Suppressor macrophage treated with lipopolysaccharide for 1 hour (primary cell): ENCODE results near the gene MAN1C1.
A peak's percentile ranks its signal among the peaks of the same experiment; 100 is the strongest.

Experiments
- DNase-seq, 3 donors: peaks; one replicate each; pipeline ENCODE4 v3.0.0-alpha.2; 2020 to 2022

MAN1C1 gene

DNA sequence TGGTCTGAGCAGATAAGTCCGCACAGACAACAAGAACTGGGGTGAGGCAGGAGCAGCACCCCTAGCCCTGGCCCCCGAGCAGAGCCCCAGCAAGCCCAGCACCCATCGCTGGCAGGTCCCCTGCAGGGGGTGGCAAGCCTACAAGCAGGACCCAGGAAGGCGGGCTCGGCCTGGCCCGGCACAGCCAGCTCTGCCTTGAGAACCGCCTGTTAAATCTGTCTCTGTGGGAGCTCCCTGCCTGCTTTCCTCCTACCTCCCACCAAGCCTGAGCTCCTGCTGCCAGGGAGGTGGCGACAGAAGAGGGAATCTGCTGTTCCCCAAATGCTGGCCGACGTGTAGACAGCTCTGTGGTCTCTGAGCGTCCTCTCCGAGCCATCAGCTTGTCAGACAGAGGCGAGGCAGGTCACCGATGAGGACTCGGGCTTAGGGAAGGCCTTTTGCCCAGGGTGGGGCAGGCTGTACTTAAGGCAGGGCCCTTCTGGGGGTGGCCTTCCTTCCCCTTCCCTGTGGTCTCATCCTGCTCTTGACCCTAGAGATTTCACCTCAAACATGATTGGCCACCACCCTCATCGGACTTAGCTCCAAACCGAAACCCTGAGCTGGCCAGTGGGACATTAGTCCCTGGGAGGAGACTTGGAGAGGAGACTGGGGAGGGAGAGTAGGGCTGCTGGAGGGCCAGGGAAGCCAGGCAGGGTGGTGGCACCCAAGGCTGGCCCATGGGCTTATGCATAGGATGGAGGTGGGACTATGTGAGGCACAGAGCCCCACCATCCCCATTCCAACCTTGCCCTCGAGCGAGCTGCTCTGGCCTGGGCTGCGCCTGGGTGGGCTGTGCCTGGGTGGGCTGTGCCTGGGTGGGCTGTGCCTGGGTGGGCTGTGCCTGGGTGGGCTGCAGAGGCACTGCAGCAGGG, 191.1 kb downstream of the MAN1C1 start:
- DNase-seq = no peak

DNA sequence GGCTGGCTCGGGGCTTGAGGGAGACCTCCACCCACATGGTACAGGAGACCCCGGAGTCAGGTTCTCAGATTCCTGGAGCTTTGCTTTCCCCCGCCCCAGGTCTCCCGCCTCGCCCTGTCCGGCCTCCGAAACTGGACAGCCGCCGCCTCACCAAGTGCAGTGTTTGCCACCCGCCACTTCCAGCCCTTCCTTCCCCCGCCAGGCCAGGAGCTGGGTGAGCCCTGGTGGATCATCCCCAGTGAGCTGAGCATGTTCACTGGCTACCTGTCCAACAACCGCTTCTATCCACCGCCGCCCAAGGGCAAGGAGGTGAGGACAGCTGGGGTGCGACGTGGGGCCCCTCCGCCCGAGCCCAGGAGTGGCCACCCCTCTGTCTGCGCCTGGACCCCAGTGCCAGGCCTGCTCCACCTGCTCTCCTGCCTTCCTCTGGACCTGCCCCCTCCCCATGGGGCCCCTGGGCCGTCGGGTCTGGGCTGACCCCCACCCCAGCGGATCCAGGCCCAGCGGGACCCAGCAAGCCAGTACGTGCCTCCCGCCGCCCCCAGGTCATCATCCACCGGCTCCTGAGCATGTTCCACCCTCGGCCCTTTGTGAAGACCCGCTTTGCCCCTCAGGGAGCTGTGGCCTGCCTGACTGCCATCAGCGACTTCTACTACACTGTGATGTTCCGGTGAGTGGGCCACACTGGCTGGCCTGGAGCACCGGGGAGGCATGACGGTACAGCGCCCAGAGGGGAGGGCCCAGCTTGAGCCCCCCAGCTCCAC, 192.1 kb downstream of the MAN1C1 start:
- DNase-seq = no peak

DNA sequence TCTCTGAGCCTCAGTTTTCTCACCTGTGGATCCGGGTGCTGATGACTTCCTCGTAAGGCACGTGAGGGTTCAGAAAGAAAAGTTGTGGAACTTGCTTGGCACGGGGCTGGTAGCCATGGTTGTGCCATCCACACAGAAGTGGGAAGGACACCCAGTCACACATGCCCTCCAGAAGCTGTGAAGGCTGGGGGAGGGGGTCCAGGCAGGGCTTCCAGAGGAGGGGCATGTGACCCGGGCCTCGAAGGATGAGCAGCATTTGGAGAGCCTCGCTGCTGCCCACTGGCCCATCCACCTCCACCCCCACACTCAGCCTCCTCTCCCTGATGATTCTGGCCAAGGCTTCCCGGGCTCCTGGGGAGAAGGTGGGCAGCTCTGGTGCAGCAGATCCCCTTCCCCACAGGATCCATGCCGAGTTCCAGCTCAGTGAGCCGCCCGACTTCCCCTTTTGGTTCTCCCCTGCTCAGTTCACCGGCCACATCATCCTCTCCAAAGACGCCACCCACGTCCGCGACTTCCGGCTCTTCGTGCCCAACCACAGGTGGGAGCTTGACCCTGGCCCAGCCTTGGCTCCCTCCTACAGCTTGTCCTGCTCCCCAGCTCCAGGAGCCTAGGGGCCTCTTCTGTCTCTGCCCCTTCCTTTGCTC, 192.8 kb downstream of the MAN1C1 start:
- DNase-seq = peak; percentile 56 to 76 (median 73)

DNA sequence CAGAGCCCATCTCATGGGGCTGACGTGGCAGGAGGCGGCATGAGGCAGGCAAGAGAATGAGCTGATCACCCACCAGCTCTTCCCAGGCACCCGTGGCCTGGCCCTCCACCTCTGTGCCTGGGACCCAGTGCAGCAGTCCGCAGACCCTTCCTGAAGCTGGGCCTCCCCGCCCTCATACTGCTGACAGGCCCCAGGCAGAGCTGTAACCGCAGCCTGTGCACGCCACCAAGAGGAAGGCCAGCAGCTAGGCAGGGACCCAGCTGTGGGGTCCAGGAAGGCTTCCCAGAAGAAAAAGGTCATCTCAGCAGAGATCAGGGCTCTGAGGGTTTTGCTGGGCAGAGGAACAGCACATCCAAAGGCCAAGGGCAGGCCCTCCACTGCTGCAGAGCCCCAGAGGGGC, 193.3 kb downstream of the MAN1C1 start:
- no peak for DNase-seq

DNA sequence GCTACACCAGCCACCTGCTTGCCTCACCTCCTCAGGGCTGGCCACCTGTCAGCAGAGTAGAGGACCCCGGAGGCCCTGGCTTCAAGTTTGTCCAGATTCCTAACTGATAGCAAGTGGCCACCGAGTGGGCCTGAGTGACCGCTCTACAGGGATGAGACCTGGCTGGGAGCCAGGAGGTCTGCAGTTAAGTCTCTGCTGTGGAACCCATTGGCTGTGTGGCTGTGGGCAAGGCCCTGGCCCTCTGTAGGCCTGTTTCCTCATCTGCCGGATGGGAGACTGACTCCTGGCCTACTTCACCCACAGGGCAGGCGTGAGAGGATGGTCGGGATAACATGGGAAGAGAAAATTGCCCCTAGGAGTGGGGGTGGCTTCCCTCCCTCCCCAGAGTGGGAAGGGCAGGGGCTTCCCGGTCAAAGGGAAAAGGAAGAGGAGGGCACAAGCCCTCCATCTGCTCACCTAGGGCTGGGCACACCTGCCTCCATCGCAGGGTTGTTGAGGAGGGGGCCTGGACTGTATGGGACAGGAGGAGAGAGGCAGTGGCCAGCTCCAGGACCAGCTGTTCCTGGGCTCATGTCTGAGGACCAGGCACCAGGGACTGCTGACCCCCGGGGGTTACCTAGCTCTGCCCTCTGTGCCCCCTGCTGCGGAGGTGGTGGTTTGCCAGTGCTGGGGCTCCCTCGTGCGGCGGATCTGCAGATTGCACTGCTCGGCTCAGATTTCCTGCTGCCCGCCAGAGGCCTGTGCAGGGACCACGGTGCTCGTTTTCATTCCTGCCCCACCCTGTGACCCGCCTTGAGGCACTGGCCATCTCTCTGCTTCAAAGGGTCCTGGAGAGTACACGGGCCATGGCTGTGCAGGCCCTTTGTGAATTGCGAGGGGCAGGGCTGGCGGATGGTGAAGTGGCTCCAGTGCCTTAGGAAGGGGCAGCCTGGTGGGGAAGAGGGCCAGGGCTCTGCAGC, 194.0 kb downstream of the MAN1C1 start:
- DNase-seq = peak; percentile 65 to 82 (median 78)

DNA sequence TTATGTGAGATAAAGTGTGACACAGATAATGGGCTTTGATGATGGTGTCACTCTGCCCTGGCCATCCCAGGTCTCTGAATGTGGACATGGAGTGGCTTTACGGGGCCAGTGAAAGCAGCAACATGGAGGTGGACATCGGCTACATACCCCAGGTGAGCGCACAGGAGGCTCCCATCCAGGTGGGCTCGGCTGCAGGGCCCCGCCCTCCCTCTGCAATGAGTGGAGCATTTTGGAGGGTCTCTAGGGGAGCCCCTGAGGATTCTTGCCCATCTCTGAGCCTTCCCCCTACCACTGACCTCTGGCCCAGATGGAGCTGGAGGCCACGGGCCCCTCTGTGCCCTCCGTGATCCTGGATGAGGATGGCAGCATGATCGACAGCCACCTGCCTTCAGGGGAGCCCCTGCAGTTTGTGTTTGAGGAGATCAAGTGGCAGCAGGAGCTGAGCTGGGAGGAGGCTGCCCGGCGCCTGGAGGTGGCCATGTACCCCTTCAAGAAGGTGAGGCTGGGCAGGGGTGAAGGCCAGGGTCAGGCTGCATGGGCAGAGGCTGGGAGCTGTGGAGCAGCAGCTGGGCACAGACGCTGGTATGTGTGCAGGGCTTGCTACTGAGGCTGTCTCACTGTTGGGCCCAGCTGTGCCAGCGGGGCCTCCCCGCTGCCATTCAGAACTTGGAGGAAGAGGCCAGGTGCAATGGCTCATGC, 194.9 kb downstream of the MAN1C1 start:
- no peak for DNase-seq

DNA sequence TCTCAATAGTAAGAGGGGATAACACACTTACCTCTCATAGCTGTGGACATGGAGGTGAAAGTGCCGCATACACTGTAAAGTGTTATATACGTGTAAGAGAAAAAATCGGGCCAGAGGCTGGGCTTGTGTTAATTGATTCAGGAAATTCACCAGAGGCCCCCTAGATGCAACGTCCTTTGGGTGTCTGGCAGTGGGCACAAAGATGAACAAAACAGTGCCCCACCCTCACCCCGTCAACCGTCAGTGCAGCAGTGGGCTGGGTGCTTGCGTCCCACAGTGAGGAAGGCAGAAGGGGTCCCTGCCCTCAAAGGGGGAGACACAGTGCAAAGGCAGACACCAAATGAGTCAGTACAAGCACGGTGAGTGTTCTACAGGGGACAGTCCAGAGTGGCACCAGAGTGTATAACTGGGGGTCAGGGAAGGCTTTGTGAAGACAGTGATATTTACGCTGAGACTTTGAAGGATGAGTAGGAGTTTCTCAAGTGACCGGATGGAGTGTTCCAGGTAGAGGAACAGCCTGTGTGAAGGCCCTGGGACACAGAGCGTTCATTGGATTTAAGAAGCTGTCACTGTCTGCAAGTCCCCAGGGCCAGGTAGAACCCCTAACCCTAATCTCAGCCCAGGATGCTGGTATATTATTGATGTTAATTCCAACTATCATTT, 196.6 kb downstream of the MAN1C1 start:
- no peak for DNase-seq

DNA sequence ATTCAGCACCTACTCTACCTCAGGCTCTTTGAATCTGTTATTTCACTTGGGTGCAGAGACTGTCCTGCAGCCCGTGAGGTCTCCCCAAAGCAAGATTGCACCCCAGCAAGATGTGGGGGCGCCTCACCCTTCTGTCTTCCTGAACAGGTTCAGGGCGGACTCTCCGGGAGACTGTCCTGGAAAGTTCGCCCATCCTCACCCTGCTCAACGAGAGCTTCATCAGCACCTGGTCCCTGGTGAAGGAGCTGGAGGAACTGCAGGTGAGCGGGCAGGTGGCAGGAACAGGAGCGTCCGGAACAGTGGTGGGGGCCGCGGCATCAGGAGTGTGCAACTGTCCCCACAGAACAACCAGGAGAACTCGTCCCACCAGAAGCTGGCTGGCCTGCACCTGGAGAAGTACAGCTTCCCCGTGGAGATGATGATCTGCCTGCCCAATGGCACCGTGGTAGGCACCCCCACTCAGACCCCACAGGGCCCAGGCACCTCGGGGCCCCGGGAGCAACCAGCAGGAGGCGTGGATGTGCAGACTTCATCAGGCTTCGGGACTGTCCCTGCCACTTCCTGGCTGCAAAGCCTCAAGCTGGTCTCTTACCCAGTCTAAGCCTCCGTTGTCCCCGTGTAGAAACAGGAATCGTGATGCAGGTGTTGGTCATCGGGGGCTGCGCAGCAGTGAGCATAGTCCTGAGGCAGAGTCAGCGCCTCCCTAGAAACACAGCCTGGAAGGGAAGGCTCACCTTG, 197.3 kb downstream of the MAN1C1 start:
- DNase-seq = no peak

DNA sequence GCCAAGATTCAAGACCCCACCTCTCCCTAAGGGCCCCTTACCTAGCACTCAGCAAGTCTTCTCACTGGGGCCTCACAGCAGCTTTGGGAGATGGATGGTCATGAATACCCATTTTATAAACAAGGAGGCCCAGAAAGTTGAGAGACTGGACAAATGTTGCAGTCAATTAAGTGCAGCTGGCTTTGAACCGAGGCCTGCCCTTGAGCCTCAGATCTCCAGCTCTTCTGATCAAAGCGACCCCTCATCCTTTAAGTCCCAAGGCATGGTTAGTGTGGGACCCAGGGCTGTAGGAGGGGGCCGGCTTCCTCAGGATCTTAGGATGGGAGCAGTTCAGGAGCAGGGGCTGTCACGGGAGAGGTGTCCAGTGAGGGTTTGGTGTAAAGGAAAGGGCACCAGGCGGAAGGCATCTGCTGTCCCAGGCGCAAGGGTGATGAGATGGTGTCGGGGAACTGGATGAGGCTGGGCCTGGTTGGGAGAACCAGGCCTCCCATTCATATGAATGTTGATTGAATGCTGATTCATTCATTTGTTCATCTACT, 198.0 kb downstream of the MAN1C1 start:
- no peak for DNase-seq

DNA sequence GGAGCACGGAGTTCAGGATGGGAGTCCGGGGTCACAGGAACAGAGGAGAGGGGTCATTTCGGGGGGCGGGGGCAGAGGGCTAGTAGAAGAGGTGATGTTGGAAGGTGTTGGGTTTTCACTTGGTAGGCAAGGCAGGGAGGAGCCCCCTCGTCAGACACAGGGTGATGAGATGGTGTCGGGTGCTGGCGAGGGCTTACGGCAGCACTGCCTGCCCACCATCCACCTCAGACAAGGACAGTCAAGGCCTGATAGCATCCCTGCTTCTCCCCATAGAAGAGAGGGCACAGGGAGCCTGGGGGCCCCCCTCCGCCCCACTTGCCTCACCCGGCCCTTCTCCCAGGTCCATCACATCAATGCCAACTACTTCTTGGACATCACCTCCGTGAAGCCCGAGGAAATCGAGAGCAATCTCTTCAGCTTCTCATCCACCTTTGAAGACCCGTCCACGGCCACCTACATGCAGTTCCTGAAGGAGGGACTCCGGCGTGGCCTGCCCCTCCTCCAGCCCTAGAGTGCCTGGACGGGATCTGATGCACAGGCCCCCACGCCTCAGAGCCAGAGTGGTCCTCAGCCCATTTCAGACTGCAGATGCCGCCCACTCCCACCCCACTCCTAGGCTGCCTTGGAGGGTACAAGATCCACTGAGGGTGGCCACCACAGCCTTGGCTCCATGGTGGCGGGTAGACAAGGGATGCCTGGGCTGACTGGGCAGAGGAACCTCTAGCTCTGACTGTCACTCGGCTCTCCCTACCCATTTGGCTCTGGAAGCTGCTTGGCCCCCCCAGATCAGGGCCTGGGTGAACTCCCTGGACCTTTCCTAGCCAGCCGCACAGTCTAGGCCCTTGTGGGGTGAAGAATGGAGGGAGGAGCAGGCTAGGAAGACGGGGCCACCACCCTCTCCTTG, 198.9 kb downstream of the MAN1C1 start:
- no peak for DNase-seq

DNA sequence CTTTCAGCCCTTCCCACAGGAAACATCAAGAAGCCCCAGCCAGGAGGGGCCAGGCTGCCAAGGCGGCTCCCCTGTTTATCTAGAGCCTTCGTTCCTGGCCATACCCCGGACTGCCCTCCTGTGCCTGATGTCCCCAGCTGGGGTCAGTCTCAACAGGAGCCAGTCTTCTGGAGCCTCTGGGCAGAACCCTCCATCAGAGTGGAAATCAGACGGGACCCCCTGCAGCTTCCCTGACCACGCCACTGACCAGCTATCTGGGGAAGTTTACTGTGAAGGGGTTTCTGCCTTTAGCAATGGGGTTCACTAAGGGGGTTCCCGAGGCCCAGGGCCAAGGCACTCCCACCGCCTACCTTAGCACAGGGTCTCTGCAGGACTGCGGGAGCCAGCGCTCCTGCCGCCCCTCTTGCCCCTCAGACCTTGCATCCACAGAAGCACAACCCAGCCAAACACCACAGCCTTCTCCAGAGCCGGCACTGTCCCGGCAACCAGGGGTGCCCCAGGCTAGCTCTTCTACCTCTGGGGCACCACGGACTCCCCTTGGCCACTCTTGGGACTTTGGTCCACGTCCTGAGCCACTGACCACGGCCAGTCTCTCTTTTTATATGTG, 199.6 kb downstream of the MAN1C1 start:
- DNase-seq = no peak

DNA sequence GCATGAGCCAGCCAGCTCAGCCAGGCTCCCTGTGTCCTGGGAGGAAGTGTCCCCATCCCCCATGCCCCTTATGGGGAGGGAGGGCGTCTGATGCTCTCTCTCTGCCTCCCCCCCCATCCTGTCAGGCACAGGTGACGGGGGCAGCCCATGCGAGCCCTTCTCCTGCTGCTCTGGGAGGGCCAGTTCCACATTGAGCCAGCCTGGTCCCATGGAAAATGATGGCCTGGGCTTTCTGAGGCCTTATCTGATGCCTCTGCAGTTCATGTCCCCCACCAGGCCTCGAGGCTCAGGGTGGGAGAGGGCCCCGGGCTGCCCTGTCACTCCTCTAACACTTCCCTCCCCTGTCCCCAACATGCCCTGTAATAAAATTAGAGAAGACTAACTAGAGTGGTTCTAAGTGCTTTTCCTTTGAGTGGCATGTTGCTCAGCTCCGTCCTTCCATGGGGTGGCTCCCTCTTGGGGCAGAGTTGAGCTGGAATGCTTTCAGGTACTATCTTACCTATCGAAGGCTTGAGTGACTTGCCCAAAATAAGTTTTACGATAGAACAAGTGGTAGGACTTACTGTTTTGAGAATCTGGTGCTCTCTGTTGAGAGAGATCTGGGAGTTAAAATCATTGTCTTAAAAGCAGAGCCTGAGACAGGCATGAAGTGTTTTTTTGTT, 201.4 kb downstream of the MAN1C1 start:
- no peak for DNase-seq

DNA sequence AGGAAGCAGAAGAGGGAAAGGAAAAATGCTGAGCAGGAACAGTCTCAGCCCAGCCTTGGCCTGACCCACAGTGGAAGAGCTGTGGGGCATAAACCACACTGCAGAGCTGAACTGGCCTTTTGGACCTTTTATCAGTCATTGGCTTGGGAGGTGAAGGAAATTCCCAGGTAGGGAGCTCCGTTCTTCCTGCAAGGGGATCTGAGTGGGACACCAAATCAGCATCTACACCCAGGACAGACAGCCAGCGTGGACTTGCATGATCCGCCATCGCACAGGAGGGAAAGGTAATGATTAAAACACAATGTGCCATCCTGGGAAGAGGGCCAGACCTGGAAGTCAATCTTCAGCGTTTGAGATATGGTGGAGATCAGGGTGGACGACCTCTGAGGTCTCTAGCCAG, 202.0 kb downstream of the MAN1C1 start:
- DNase-seq = no peak

DNA sequence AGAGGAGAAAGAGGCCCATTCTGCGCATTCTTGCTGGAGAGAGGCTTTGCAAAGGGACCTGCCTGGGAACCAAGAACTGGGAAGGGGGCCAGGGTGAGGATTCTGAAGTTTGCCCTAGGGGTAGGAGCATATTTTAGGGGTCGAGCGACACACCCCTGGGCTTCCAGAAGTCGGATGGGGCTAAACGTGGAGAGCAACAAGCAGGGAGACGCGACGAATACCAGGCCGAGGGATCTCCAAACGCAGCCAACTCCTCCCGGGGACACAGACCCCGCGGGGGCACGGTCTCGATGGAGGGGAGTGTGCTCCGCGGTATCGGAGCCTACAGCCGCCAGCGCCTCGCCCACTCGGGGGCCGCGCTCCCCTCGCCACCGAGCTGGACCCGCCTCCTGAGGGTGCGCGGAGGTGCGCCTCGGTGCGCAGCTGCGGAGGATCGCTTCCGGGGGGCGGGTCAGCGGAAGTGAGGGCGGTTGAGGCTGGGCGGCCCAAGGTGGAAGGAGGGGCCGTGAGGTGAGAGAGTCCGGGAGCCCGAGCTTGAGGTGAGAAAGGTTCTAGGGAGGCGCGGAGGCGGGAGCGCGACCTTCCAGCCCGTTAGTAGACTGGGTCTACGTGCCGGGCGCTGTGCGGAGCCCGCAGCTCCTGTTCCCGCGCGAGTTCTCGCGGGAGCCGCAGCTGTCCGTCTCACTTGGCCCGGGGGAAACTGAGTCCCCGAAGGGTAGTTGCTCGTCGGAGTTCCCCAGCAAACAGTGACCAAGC, 203.1 kb downstream of the MAN1C1 start, which contains the start of gene MTFR1L:
MTFR1L (plus strand) TSS at position 464 of the 756 bp plus-strand sequence. CDS start 3,151 bp downstream, outside the sequence.
- DNase-seq = peak; percentile 70 to 89 (median 78)

DNA sequence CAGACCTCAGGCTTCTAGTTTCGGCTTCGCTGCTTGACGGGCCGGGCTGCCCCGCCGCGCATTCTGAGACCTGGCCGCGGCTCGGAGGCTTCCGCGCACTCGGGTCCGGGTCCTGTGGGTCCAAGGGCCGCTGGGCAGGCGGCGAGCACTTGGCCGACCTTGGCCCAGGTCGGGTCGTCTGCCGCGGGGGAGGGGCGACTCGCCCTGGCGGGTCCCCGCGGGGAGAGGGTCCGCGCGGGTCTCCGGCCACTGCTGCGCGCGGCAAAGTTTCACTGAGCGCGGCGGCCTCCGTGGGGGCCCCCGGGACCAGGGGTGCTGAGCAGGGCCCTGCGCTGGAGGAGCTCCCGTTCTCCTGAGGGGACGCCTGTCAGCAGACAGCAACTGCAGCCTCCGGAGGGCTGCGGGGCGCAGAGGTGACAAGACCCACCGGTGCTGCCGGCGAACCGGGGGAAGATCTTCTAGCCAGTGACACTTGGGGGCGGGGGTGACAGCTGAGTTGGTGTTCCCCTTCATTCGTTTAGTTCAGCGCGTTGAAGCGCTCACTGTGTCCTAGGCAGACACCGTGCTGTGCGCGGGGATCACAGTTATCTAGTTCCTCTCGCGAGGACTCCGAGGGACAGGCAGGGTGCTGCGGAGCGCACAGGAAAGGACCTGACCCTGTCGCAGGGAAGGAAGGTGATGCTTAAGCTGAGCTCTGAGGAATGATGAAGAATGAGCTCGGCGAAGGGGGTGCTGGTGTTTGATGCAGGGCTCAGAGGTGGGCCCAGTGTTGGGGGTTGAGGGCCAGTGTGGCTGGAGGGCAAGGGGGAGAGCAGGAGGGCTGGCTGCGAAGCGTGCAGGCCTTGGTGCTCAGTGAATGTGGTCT, 203.9 kb downstream of the MAN1C1 start:
- DNase-seq = peak; percentile 76 to 82 (median 78)

DNA sequence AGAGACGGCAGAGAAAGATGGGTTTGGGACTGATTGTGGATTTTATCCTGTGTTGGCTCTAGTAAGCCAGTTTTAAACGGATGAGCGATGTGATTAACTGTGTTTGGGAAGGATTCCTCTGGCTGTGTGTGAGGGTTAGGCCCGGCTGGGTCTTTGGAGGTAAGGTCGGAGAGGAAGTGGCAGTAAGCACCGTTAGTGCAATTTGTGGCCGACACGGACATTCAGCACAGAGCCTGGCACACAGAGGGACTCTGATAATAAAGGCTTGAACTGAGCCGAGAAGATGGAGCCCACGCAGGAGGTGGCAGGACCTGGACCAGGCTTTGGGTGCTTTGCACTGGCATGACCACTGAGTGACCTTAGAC, 204.5 kb downstream of the MAN1C1 start:
- no peak for DNase-seq
